GM20431 (cell line): ENCODE data around the gene WDR20.

Experiments
- in situ Hi-C: fragments of 300-500 bp; cut with MseI, MboI; formaldehyde crosslinking; loops from one replicate; pipeline ENCODE4 v1.15.0; 2020; ENCODE audit warnings: low sequenced_read_pairs; ENCODE audit not compliant: unreplicated experiment

The WDR20 gene

DNA sequence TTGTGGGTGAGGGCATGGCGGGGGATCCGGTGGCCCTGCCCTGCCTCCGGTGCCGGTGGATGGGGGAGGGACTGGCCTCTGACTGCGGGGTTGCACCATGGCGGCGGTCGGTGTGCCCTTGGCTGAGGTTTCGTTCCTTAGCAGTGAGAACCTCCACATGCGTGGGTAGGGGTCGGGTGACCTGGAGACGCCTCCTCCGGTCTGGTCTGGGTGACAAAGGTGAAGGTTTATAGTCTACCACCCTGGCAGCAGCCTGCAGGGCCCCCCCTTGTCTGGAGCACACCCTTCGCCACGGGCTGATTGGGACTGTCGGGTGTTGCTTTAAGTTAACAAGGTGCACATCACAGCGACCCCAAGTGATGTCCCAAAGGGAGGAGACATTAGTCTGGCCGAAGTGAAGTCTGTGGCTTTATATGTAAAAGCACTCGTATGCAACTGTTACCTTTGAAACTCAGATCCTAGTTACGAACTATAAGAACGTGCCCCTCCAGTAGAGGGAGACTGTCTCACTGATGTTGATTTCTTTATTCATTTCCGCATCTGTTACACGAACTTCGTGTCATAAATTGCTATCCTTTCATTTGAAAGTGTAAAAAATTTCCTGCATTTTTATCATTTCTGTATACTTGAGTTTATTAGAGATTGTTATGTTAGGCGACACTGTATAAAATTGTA lies 74.4 kb downstream of the WDR20 start:
- in situ Hi-C loops: no loop called here

DNA sequence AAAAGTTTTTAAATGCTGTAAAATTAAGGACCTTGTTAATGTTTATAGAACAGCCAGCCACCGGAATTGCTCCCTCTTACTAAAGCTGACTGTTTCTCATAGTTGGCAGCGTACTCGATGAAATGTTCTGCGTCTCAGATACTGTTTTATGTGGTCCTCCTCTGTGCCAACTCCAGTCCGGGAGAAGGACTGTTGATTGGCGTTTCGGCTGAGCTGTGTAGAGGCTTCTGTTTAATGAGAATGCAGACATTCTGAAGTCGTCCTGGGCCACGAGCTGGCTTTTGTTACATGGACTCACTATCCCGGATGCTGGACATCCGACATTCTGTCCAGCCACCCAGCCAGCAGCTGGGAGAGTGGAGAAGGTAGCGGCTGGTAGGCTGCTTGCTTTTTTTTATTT lies 75.4 kb downstream of the WDR20 start:
- in situ Hi-C loops: no loop called here

- in situ Hi-C loops: no loop called here
These were observed 76.0 kb downstream of the WDR20 start for GRCh38 chr14:102215576-102216250.

- in situ Hi-C loops: no loop called here
These were observed 77.7 kb downstream of the WDR20 start for GRCh38 chr14:102217399-102217798.

DNA sequence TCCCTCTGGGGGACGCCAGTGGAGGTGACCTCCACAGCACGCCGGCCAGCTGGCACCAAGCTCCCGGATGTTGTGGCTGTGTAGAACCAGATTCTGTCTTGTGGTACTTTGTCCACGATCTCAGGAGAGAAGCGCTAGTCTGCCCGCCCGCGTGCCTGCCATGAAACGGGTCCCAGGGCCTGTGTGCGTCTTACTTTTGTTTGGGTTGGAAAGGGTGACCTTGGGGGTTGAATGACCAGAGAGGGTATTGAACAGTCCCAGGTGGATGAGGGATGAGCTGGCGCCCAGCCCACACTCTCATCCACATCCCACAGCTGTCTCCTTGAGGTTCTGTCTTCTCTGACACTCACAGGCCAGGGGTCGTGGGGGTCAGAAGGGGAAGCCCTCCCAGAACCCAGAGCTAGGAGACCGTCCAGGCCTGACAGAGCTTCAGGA lies 78.3 kb downstream of the WDR20 start:
- in situ Hi-C loops: no loop called here

DNA sequence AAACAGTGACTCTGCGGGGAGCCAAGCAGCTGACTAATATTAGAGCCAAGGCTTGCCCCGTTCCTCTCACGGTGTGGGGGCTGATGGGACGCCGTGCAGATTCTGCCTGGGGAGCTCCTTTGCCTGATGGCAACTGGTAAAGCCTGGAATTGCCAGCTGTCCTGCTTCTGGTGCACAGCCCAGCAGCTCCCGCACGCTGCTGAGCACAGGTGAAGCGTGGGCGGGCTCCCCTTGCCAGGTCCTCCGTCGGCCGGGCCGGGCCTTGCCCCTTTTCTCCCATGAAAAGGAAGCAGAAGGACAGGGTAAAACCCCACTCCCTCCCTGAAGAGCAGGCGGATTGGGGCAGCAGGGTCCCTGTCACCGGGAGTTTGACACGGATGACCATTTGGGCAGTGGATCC lies 79.0 kb downstream of the WDR20 start:
- in situ Hi-C loops: no loop called here

GRCh38 chr14:102219316-102219715 lies 79.6 kb downstream of the WDR20 start:
- in situ Hi-C loops: no loop called here

GRCh38 chr14:102220031-102220430 lies 80.3 kb downstream of the WDR20 start:
- in situ Hi-C loops: no loop called here

GRCh38 chr14:102221026-102221425 lies 81.3 kb downstream of the WDR20 start:
- in situ Hi-C loops: no loop called here

DNA sequence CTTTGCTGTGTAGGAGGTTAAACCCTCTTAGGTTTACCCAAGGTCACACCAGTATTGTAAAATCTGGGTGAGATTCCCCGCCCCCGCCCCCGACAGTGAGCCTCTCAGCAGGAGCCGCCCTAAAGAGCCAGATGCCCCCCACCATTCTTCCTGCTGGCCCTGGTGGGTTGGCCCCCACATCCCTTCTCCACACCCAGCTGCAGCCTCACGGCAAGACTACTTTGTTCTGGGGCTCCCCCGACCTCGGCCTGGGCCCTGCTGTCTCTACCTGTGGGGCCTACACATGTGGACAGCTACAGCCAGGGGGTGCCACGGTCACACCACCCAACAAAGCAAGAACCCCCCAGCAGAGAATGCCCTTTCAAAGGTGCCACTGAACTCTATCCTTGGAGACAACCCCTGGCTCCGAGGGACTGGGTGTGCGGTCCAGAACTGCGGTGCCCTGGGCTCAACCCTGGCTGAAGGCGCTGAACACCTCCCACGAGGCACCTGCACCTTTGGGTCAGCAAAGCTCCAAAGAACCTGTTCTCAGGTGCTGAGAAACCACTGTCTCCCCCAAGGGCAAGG lies 82.4 kb downstream of the WDR20 start:
- in situ Hi-C loops: no loop called here

DNA sequence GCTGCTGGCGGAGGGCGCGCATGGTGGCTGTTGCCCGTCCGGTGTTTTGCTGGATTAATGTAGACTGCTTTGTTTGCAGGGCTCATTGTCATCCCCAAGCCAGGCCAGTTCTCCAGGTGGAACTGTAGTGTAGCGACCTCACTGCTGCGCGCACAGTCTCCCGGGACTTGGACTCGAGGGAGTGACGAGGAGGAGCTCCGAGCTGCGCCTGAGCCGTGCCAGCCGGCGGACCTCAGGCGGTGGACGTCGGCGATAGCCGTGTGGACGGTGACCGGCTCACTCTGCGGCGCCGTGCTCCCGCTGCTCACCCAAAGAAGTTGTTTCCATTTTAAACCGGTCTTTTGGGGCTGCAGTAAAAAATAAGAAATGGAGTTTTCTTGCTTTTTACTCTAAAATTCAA lies 83.1 kb downstream of the WDR20 start:
- in situ Hi-C loops: no loop called here

GRCh38 chr14:102223682-102224081 lies 84.0 kb downstream of the WDR20 start:
- in situ Hi-C loops: no loop called here

DNA sequence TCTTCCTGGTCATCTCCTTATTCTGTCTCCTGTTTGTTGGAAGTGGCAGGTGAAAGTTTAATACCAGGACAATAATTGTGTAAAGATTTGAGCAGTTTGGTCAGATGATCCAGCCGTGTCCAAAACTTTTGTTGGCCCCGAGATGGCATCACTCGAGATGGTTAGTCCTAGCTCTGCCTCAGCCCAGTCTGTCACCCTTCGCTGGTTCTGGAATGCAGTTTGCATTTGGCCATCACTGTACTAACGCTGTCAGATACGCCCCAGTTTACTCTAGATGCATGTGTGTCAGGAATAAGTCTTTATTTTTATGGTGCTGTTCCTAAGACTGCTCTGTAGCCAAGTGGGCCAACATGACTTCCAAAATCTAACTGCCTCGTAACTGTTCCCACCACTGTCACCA lies 85.7 kb downstream of the WDR20 start:
- in situ Hi-C loops: no loop called here

DNA sequence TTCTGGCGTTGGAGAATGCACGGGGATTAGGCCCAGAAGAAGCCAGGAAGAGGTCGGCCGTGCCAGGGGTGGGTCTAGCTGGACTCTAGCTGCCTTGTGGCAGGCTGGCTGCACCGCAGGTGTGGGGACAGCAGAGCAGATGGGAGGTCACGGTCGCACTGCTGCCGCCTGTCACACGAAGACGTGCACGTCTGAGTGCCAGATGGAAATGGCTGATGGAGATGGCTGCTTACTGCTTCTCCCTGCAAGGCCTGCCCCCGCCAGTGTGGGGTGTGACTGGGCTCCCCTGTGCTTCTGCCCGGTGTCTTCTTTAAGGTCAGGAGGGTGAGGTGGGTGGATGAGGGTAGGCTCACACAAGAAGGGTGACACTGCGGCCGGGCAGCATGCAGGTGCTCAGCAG lies 86.2 kb downstream of the WDR20 start:
- in situ Hi-C loops: no loop called here

GRCh38 chr14:102226356-102227125 lies 86.8 kb downstream of the WDR20 start:
- in situ Hi-C loops: no loop called here

DNA sequence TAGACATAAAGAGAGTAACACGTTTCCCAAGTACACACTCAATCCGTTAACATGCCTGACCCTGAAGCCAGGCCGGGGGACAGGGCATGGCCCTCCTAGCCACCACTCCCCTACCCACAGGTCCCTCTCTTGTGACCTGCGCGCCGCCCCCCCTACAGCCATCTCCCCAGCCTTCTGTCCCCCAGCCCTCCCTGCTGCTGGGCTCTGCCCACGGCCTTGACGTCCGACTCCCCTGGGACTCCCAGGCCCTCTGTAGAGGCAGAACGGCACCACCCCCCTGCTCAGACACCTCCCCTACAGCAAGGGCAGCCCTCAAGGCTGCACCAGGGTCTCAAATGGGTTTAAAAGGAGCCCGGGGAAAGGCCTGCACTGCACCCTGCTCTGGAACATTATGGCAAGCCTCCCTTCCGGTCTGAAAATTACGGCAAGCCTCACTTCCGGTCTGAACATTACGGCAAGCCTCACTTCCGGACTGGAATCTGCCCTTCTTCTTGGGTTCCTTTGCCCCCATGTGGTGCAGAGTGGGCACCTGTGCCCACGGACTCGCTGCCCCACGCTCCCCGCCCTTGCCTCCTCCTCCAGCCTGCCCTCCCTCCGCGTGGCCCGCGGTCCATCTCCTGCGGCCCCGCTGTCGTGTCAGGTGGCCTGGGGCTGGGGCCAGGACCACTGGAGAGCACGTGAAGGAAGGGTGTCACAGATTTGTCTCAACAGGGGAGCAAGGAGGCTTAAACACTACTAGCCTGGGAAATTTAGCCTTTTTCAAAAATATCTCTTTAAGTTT lies 87.7 kb downstream of the WDR20 start:
- in situ Hi-C loops: no loop called here

GRCh38 chr14:102229071-102229738 lies 89.5 kb downstream of the WDR20 start:
- in situ Hi-C loops: no loop called here

- in situ Hi-C loops: no loop called here
These were observed 90.0 kb downstream of the WDR20 start for GRCh38 chr14:102229739-102230092.

- in situ Hi-C loops: no loop called here
These were observed 90.9 kb downstream of the WDR20 start for GRCh38 chr14:102230481-102231210.
